ENCODE results near the gene HAUS1.
"Not testable (repeated sequence)": the region's sequence is repeated elsewhere in the genome, so short reads cannot be mapped to it uniquely, and the experiment has no call there.

HAUS1 gene

GRCh38 chr18:46152808-46153617 lies 48.8 kb downstream of the HAUS1 start:
- DNase-seq, result no peak
- intact Hi-C loops (cut with DNase I), result no loop called here

GRCh38 chr18:46155641-46156051 lies 51.5 kb downstream of the HAUS1 start:
- DNase-seq, result no peak
- intact Hi-C loops (cut with DNase I), result no loop called here

GRCh38 chr18:46156124-46156745 lies 52.0 kb downstream of the HAUS1 start:
- intact Hi-C loops (cut with DNase I), result no loop called here
- peak in 1 of 10 donors; percentile 1 for DNase-seq

- no peak for DNase-seq
- intact Hi-C loops (cut with DNase I), result no loop called here
These were observed 52.7 kb downstream of the HAUS1 start for GRCh38 chr18:46156843-46157242.

GRCh38 chr18:46158499-46158898 lies 54.3 kb downstream of the HAUS1 start:
- DNase-seq, result no peak
- intact Hi-C loops (cut with DNase I), result no loop called here

GRCh38 chr18:46160050-46160798 lies 56.0 kb downstream of the HAUS1 start:
- intact Hi-C loops (cut with DNase I), result no loop called here
- no peak for DNase-seq

GRCh38 chr18:46160840-46161239 lies 56.7 kb downstream of the HAUS1 start:
- intact Hi-C loops (cut with DNase I); DNase-seq: not testable (repeated sequence)

- intact Hi-C loops (cut with DNase I), result no loop called here
- DNase-seq, result no peak
These were observed 57.7 kb downstream of the HAUS1 start for GRCh38 chr18:46161703-46162396.

- intact Hi-C loops (cut with DNase I), result no loop called here
- DNase-seq, result no peak
These were observed 58.9 kb downstream of the HAUS1 start for GRCh38 chr18:46163091-46163490.

- DNase-seq, result no peak
- intact Hi-C loops (cut with DNase I), result no loop called here
These were observed 59.8 kb downstream of the HAUS1 start for GRCh38 chr18:46163941-46164499.

- intact Hi-C loops (cut with DNase I), result not testable (repeated sequence)
These were observed 60.3 kb downstream of the HAUS1 start for GRCh38 chr18:46164502-46164901.

GRCh38 chr18:46164920-46165319 lies 60.7 kb downstream of the HAUS1 start:
- no peak for DNase-seq
- intact Hi-C loops (cut with DNase I), result no loop called here

More at GRCh38 chr18:46164502-46164901, 60.3 kb downstream of the HAUS1 start:
- not testable (repeated sequence) for DNase-seq

GRCh38 chr18:46166261-46166970 lies 62.2 kb downstream of the HAUS1 start:
- no peak for DNase-seq
- intact Hi-C loops (cut with DNase I), result no loop called here

- intact Hi-C loops (cut with DNase I), result no loop called here
- peak in 1 of 10 donors; percentile 3 for DNase-seq
These were observed 63.8 kb downstream of the HAUS1 start for GRCh38 chr18:46167971-46168370.

GRCh38 chr18:46169464-46169941 lies 65.3 kb downstream of the HAUS1 start:
- intact Hi-C loops (cut with DNase I), result no loop called here
- no peak for DNase-seq

GRCh38 chr18:46171331-46171730 lies 67.1 kb downstream of the HAUS1 start:
- DNase-seq, result no peak
- intact Hi-C loops (cut with DNase I), result loop anchor here (10.0 kb wide), 2 partner anchors 77 to 113 kb away; partner anchors contain the start of gene ATP5F1A

- intact Hi-C loops (cut with DNase I), result loop anchor here (10.0 kb wide), 2 partner anchors 79 to 111 kb away; partner anchors contain the start of gene ATP5F1A
These were observed 69.5 kb downstream of the HAUS1 start for GRCh38 chr18:46173393-46174341.

More at GRCh38 chr18:46173393-46174341, 69.5 kb downstream of the HAUS1 start:
- peak; percentile 86 to 99 (median 94) for DNase-seq

Data from posterior cingulate gyrus (tissue), 11 donors.